HG03469 (cell line): ENCODE results near the gene DNM3.
A peak's percentile ranks its signal among the peaks of the same experiment; 100 is the strongest.

Source experiments
- ATAC-seq: cut with Tn5 transposase; IDR thresholded peaks from one replicate; pipeline ENCODE4 v1.9.1; 2021; ENCODE audit warnings: mild to moderate bottlenecking, moderate library complexity, moderate number of reproducible peaks; ENCODE audit not compliant: unreplicated experiment

The DNM3 gene

DNA sequence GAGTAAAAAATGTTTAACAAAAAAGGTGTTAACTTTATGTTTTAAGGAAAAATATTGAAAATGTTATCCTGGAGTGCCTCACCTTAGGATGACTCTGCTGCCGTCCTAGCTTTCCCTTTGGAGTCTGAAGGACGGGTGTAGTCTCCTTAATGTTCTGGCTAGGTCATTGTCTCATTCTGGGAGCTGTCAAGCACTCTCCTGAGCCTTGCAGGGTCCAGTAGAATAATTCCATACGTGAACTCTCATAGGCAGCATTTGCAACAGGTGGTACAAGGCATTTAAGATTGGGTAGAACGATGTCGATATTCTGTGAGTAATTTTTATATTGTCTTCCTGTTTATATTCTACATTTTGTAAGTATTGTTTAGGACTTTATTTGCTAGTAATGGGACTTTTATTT, 295.6 kb downstream of the DNM3 start:
- ATAC-seq, result no peak

- ATAC-seq, result no peak
These were observed 296.6 kb downstream of the DNM3 start for GRCh38 chr1:172137703-172138454.

DNA sequence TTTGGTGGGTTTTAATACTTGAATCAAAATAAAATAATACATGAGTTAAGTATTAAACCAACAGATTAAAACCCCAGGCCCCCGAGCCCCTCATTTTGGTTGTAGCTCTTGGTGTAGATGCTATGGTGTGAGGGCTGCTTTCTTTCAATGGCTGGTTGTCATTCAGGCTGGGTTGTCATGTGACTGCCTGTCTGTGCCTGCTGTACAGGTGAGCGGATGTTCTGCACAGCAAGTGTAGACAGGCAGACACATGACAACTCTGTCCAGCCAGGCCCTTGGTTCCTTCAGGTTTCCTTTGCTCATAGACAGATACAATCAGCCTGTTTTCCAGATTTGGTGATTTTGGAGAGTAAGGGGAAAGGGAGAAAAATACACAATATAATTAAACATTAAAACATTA, 297.3 kb downstream of the DNM3 start:
- no peak for ATAC-seq

- ATAC-seq, result no peak
These were observed 297.9 kb downstream of the DNM3 start for GRCh38 chr1:172139196-172139595.

GRCh38 chr1:172140072-172140471, 298.8 kb downstream of the DNM3 start:
- ATAC-seq, result no peak

DNA sequence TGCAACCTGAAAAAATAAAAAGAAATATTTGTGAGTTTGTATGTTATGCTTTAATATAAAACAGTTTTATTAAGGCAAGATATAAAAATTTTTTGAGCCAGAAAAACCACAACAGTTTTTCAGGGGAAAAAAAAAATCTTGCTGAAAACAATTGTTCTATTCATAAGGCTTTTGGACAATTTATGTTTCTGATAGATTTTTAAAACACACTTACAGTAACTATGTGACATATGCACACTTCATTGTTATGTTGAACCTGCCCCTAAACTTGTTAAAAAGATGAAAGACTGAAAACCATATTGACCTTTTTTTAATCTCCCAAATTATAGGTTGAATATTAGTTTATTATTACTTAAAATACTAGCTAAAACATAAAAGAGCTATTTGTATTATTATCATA, 299.3 kb downstream of the DNM3 start:
- no peak for ATAC-seq

- no peak for ATAC-seq
These were observed 300.1 kb downstream of the DNM3 start for GRCh38 chr1:172141341-172141881.

GRCh38 chr1:172142324-172142723, 301.0 kb downstream of the DNM3 start:
- ATAC-seq, result no peak

- ATAC-seq, result no peak
These were observed 302.2 kb downstream of the DNM3 start for GRCh38 chr1:172143384-172144055.

- no peak for ATAC-seq
These were observed 303.3 kb downstream of the DNM3 start for GRCh38 chr1:172144445-172145061.

GRCh38 chr1:172145231-172145651, 303.9 kb downstream of the DNM3 start:
- ATAC-seq, result no peak

DNA sequence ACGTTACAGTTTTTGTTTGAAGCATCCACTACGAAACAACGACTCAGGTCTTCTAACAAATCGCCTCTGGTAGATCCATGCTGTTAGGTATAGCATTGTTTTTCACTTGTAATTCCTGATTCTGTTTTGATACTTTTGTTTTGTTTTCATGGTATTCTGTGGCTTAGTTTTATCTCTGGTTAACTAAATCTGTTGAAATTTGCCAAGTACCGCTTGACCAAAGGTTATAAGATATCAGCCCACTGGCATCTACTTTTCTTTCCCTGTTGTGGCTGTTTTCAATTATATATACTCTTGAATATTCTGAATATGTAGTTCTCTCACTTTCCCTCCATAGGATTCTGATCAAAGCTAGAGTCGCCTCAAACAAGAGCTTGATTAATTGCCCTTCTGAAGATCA, 304.4 kb downstream of the DNM3 start:
- ATAC-seq, result no peak

GRCh38 chr1:172146141-172146850, 305.0 kb downstream of the DNM3 start:
- no peak for ATAC-seq

DNA sequence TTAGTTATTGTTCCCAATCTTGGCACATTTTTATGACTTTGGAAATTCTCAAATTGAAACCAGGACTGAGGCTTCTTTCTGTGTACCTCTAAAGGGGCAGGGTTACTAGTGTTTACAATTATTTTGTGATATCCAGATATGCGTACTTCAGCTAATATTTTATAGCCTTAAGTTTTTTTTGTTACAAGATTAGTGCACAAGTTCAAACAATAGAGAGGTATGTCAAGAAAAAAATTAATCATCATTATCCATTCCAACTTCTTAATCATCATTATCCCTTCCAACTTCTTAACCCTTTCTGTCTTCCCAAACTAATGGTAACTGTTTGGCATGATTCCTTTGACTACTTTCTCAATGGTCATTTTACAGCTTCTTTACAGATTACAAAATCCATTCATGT, 306.2 kb downstream of the DNM3 start:
- no peak for ATAC-seq

DNA sequence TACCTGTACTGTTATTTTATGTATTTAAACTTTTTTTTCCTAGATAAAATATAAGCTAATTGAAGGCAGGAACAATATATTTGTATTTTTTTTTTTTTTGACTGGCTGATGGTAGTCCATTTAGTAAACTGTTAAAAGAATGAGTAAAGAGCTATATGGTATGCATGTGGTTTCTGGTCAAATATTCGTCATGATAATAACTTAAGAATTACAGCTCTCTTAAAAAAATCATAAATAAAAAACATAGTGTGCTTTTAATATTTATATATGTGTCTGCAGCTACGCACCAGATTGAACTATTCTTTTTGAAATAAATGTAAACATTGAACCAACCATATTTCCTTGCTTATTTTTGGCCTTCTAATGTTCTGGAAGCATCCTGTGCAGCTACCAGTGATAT, 306.9 kb downstream of the DNM3 start:
- ATAC-seq, result no peak

- ATAC-seq, result no peak
These were observed 307.4 kb downstream of the DNM3 start for GRCh38 chr1:172148707-172149106.

DNA sequence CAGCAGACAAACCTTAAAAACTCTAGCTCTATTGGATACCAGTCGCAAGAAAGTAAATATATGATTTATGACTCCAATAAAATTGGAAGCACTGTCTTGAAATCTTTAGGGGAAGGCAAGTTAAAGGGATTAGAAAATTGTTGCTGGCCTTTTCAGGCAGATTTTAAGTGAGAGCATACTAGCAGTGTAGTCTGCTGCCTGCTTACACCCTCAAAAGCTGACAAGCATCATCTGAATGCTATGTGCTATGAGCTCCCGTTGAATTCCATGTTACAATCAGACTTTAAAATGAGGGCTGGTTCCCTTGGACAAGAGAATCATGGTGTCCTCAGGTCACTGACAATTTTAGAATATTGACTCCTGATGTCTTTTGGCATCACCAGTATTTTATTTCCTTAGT, 308.0 kb downstream of the DNM3 start:
- ATAC-seq, result no peak

DNA sequence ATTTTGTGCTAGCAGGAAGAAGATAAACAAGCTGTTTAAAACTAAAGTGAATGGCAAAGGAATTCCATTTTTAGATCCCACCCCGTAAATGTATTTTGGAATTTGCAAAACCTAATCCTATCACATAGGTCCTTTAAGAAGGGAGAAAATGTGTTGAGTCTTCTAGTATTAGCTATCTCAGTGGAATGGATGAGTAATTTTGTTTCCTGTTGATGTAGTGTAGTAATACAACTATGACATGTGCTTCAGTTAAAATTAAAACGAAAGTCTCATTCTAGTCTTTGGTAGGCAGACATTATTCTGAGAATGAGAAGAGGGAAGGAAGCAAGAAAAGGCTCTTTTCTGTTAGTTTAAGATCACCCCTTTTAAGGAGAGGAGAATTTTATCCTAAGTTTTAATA, 313.3 kb downstream of the DNM3 start:
- ATAC-seq, result peak; percentile 54

DNA sequence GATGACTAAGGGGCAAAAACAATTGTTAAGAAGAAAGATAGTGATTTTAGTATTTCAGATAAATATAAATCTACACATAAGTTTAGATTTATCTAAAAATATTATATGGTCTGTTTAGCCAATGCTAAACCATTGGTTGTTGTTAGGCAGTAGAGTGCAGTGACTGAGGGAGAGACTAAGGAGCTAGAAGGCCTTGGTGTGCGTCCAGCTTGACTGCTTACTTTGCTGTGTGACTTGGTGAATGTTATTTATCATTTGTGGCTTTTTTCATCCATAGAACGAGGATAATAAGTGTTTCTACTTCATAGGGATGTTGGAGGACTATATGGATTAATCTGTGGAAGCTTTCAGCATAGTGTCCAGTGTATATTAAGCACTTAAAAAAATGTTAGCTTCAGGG, 314.5 kb downstream of the DNM3 start:
- no peak for ATAC-seq

GRCh38 chr1:172162236-172162635, 320.9 kb downstream of the DNM3 start:
- ATAC-seq, result no peak

DNA sequence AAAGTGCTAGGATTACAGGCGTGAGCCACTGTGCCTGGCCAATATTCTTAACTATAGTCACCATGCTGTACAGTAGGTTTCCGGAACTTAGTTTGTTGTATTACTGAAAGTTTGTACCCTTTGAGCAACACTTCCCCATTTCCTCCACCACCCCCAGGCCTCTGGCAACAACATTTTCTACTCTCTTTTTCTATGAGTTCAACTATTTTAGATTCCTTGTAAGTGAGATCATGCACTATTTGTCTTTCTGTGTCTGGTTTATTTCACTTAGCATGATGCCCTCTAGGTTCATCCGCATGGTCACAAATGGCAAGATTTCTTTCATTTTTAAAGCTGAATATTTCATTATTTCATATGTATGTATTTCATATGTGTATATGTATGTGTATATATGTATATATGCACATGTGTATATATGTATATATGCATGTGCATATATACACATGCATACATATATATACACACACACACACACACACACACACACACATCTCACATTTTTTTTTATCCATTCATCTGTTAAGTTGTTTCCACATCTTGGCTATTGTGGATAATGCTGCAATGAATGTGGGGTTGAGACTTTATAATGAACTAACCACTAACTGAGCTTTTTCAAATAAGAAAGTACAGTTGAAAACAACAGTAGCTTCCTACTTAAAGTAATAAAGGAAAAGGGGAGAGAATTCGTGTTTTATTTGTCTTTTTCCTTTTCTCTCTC, 322.4 kb downstream of the DNM3 start:
- ATAC-seq, result no peak
